Caco-2 (cell line): ENCODE results near the gene PSMD9. TPM values are rescaled to one million over a fixed set of nuclear protein-coding genes. Genes with fewer than 3 reads are reported as not detected.
"Not testable (repeated sequence)": the region's sequence is repeated elsewhere in the genome, so short reads cannot be mapped to it uniquely, and the experiment has no call there.

ENCODE experiments used
- BruUV-seq: library from RNA; stranded (reverse); fragments of 400-500 nt; replicated peaks from 2 replicates; lab custom pipeline; 2021; lab: Mats Ljungman, UMichigan
- CTCF ChIA-PET: fragments of 300-600 bp; sonication (Branson Sonifier 250); formaldehyde crosslinking; loops from one replicate; lab custom pipeline; 2022; ENCODE audit warnings: antibody characterized with exemption; lab: Charles Lee
- POLR2A ChIA-PET: fragments of 300-600 bp; sonication (Branson Sonifier 250); formaldehyde crosslinking; loops from one replicate; lab custom pipeline; 2022; ENCODE audit warnings: antibody characterized with exemption; lab: Charles Lee
- DNase-seq, 2 experiments: peaks; one replicate each; pipeline versions ENCODE4 v3.0.0 to v3.0.0-alpha.2; 2020 to 2022
- H3K27me3 ChIP-seq: replicated peaks from 2 replicates; pipeline ENCODE4 v1.6.0; 2011; ENCODE audit warnings: low read length; ENCODE audit not compliant: control insufficient read depth, insufficient read depth
- H3K36me3 ChIP-seq: 2 replicates; pipeline ENCODE4 v1.5.1; 2011; ENCODE audit warnings: low read length; ENCODE audit not compliant: control insufficient read depth, insufficient read depth
- H3K4me1 ChIP-seq: fragments of 250-450 bp; sonication (Bioruptor Pico); 2 replicates; pipeline ENCODE4 v1.5.1; 2020; ENCODE audit warnings: mild to moderate bottlenecking
- H3K4me3 ChIP-seq: 2 replicates; pipeline ENCODE4 v1.5.1; 2011; ENCODE audit warnings: low read depth, mild to moderate bottlenecking, control low read depth, low read length
- H3K9me3 ChIP-seq: fragments of 250-450 bp; sonication (Bioruptor Pico); 2 replicates; pipeline ENCODE4 v1.5.1; 2020; ENCODE audit warnings: mild to moderate bottlenecking, moderate library complexity
- H3K27ac Mint-ChIP-seq: one replicate; pipeline ENCODE4 v1.8.0; 2022; ENCODE audit warnings: mixed read lengths; ENCODE audit not compliant: unreplicated experiment
- H3K27me3 Mint-ChIP-seq: one replicate; pipeline ENCODE4 v1.8.0; 2022; ENCODE audit warnings: mixed read lengths; ENCODE audit not compliant: insufficient read depth, unreplicated experiment
- H3K36me3 Mint-ChIP-seq: one replicate; pipeline ENCODE4 v1.8.0; 2022; ENCODE audit warnings: mild to moderate bottlenecking, mixed read lengths; ENCODE audit not compliant: insufficient read depth, unreplicated experiment
- H3K4me1 Mint-ChIP-seq: one replicate; pipeline ENCODE4 v1.8.0; 2022; ENCODE audit warnings: low read depth, mixed read lengths; ENCODE audit not compliant: unreplicated experiment
- H3K4me3 Mint-ChIP-seq: one replicate; pipeline ENCODE4 v1.8.0; 2022; ENCODE audit warnings: mild to moderate bottlenecking, moderate library complexity, mixed read lengths; ENCODE audit not compliant: unreplicated experiment
- H3K9me3 Mint-ChIP-seq: one replicate; pipeline ENCODE4 v1.8.0; 2022; ENCODE audit warnings: mixed read lengths; ENCODE audit not compliant: unreplicated experiment
- intact Hi-C: fragments of 100-400 bp; cut with micrococcal nuclease; formaldehyde crosslinking; loops from one replicate; pipeline ENCODE4 v1.10.0; 2022; ENCODE audit not compliant: unreplicated experiment
- total RNA-seq: library from RNA; stranded (reverse); gene quantifications from 2 replicates; pipeline ENCODE4 v1.2.3, GENCODE V29; 2022
- TF ChIP-seq, protein P1 (sequence below), 2 experiments: fragments of 200-600 bp in 1 of 2; IDR thresholded peaks; 1 replicate in 1 of 2; 2 replicates in 1 of 2; pipeline versions ENCODE4 v1.5.1 to v1.8.0; 2011 to 2022; ENCODE audit warnings: antibody characterized with exemption in 1 of 2, control low read depth in 1 of 2, inconsistent platforms in 1 of 2, low read depth in 1 of 2, low read length in 1 of 2, mild to moderate bottlenecking in 1 of 2, moderate library complexity in 1 of 2; ENCODE audit not compliant: insufficient read depth in 1 of 2, severe bottlenecking in 1 of 2, unreplicated experiment in 1 of 2

The PSMD9 gene
- total RNA-seq, 1 experiment from 2014 or later: 53.0 TPM

DNA sequence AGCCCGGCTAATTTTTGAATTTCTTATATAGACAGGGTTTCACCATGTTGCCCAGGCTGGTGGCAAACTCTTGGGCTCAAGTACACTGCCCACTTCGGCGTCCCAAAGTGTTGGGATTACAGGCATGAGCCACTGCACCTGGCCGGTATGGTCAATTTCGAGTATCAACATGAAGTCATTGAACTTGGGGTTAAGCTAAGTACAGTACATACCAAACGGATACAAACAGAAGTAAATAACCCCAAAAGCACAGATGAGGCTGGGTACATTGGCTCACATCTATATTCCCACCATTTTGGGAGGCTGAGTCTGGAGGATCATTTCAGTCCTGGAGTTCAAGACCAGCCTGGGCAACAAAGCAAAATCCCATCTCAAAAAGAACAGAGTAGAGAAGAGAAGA lies 13.0 kb upstream of the PSMD9 start:
- no peak for DNase-seq
- ChIA-PET CTCF (no interaction called here), POLR2A (no interaction called here)
- no peak overlapping the region for H3K27ac Mint-ChIP-seq
- Histone ChIP-seq H3K36me3 (no peaks in the 10 kb centered on the region), H3K4me3 (no peak overlapping the region), H3K9me3 (no peaks in the 10 kb centered on the region), H3K4me1 (no peaks in the 10 kb centered on the region; the same call in 1 of the 2 replicates), H3K27me3 (no peaks in the 10 kb centered on the region)
- no TSS peak for BruUV-seq
- no peaks in the 10 kb centered on the region for H3K36me3 Mint-ChIP-seq
- no peak overlapping the region for H3K4me3 Mint-ChIP-seq
- no peaks in the 10 kb centered on the region for H3K27me3 Mint-ChIP-seq
- TF ChIP-seq, protein P1, sequence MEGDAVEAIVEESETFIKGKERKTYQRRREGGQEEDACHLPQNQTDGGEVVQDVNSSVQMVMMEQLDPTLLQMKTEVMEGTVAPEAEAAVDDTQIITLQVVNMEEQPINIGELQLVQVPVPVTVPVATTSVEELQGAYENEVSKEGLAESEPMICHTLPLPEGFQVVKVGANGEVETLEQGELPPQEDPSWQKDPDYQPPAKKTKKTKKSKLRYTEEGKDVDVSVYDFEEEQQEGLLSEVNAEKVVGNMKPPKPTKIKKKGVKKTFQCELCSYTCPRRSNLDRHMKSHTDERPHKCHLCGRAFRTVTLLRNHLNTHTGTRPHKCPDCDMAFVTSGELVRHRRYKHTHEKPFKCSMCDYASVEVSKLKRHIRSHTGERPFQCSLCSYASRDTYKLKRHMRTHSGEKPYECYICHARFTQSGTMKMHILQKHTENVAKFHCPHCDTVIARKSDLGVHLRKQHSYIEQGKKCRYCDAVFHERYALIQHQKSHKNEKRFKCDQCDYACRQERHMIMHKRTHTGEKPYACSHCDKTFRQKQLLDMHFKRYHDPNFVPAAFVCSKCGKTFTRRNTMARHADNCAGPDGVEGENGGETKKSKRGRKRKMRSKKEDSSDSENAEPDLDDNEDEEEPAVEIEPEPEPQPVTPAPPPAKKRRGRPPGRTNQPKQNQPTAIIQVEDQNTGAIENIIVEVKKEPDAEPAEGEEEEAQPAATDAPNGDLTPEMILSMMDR (IDR thresholded peaks at IDR 0.05; ENCODE audit: insufficient read depth in 1 of 2, low read depth in 1 of 2, low read length in 1 of 2, severe bottlenecking in 1 of 2, unreplicated experiment in 1 of 2): no peak
- no peaks in the 10 kb centered on the region for H3K9me3 Mint-ChIP-seq
- intact Hi-C loops: no loop called here
- H3K4me1 Mint-ChIP-seq: no peaks in the 10 kb centered on the region

DNA sequence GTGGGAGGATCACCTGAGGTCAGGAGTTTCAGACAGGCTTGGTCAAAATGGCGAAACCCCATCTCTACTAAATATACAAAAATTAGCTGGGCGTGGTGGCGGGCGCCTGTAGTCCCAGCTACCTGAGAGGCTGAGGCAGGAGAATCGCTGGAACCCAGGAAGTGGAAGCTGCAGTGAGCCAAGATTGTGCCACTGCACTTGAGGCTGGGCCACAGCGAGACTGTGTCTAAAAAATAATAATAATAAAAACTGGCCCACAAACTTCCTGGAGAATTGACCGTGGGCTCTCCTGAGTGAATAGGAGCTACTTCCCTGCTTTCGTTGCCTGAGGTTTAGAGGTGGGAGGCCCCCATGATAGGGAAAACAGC lies 12.5 kb upstream of the PSMD9 start:
- H3K27me3 ChIP-seq, POLR2A ChIA-PET, H3K9me3 Mint-ChIP-seq, H3K36me3 Mint-ChIP-seq, H3K4me1 Mint-ChIP-seq, DNase-seq, H3K27ac Mint-ChIP-seq, H3K9me3 ChIP-seq, H3K36me3 ChIP-seq, H3K27me3 Mint-ChIP-seq, H3K4me3 ChIP-seq, H3K4me3 Mint-ChIP-seq, intact Hi-C loops, BruUV-seq, H3K4me1 ChIP-seq: not testable (repeated sequence)
- CTCF ChIA-PET: interaction anchor here (0.9 kb wide), 1 partner anchor 43 kb away, joined by 3 read pairs; no protein-coding TSS in a partner anchor

DNA sequence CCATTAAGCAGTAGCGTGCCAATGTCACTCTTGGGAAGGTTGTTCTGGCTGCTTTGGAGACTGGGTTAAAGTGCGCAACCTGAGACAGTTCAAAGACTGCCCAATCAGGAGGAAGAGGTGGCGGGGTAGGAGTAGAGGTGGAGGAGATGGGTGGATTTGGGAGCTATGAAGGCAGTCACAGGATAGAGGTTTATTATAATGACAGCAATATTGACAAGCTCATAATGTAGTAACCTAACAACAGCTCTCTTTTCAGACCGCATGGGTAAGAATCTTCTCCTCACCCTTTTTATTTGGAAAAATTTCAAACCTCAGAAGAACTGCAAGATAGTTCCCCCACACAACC lies 5.3 kb upstream of the PSMD9 start:
- no peak overlapping the region for H3K4me3 Mint-ChIP-seq
- POLR2A ChIA-PET: interaction anchor here (0.6 kb wide), 1 partner anchor 195 kb away, joined by 8 read pairs; the partner anchor contains the start of gene MLXIP
- BruUV-seq: no TSS peak
- H3K27me3 ChIP-seq: no peaks in the 10 kb centered on the region
- no peaks in the 10 kb centered on the region for H3K9me3 Mint-ChIP-seq
- no peaks in the 10 kb centered on the region for H3K36me3 ChIP-seq
- CTCF ChIA-PET: interaction anchor here (0.5 kb wide), 1 partner anchor 114 kb away, joined by 9 read pairs; no protein-coding TSS in a partner anchor
- no peak overlapping the region for H3K4me3 ChIP-seq
- no peaks in the 10 kb centered on the region; the same call in 1 of the 2 replicates for H3K4me1 ChIP-seq
- intact Hi-C loops: no loop called here
- TF ChIP-seq, protein P1 (IDR thresholded peaks at IDR 0.05; ENCODE audit: insufficient read depth in 1 of 2, low read depth in 1 of 2, low read length in 1 of 2, severe bottlenecking in 1 of 2, unreplicated experiment in 1 of 2): no peak
- H3K27ac Mint-ChIP-seq: no peak overlapping the region
- H3K4me1 Mint-ChIP-seq: peaks cover 6% of the 10 kb centered on the region
- H3K27me3 Mint-ChIP-seq: no peaks in the 10 kb centered on the region
- no peaks in the 10 kb centered on the region for H3K9me3 ChIP-seq
- H3K36me3 Mint-ChIP-seq: no peaks in the 10 kb centered on the region
- DNase-seq: no peak

DNA sequence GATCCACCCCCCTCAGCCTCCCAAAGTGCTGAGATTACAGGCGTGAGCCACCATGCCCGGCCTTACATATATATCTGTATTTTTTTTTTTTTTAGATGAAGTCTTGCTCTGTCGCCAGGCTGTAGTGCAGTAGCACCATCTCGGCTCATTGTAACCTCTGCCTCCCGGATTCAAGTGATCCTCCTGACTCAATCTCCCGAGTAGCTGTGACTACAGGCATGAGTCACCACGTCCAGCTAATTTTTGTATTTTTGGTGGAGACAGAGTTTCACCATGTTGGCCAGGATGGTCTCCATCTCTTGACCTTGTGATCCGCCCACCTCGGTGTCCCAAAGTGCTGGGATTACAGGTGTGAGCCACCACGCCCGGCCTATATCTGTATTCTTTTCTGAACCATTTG lies 3.5 kb upstream of the PSMD9 start:
- H3K4me1 Mint-ChIP-seq, H3K27ac Mint-ChIP-seq, H3K4me3 ChIP-seq, POLR2A ChIA-PET, H3K4me1 ChIP-seq, CTCF ChIA-PET, H3K27me3 Mint-ChIP-seq, H3K9me3 Mint-ChIP-seq, H3K4me3 Mint-ChIP-seq, H3K36me3 ChIP-seq, H3K9me3 ChIP-seq, H3K27me3 ChIP-seq, BruUV-seq, DNase-seq: not testable (repeated sequence)
- peaks cover 13% of the 10 kb centered on the region for H3K36me3 Mint-ChIP-seq
- intact Hi-C loops: loop anchor here (5.0 kb wide), 2 partner anchors 173 to 188 kb away; partner anchors contain the start of gene TMEM120B
